ENCODE results near the gene TBC1D5. TPM values are rescaled to one million over a fixed set of nuclear protein-coding genes. Genes with fewer than 3 reads are reported as not detected.

Gene TBC1D5
- total RNA-seq, 1 experiment from 2014 or later: 30.4 TPM

- intact Hi-C loops (cut with micrococcal nuclease; ENCODE audit: unreplicated experiment) (no loop called here), in situ Hi-C loops (cut with HindIII; ENCODE audit: low pct_unique_long_range_greater_than_20kb, low sequenced_read_pairs) (no loop called here)
- H3K4me1 ChIP-seq (ENCODE audit: control insufficient read depth, insufficient read depth, low read length): no peaks in the 10 kb centered on the region
- H3K27me3 ChIP-seq (ENCODE audit: control insufficient read depth, insufficient read depth, low read length): no peaks in the 10 kb centered on the region
- POLR2A ChIA-PET: no interaction called here
- ATAC-seq: no peak
- H3K27ac ChIP-seq (ENCODE audit: low read length): no peak overlapping the region
- H3K36me3 ChIP-seq (ENCODE audit: control insufficient read depth, insufficient read depth, low read length): no peaks in the 10 kb centered on the region
- no peaks in the 10 kb centered on the region for H3K9me3 ChIP-seq (ENCODE audit: control insufficient read depth, insufficient read depth, low read depth, low read length)
- no TSS peak for BruUV-seq (replicated peaks)
- no peak overlapping the region for H3K4me3 ChIP-seq (ENCODE audit: low read depth in 2 of 2, low read length in 2 of 2)
- no peak for DNase-seq (ENCODE audit: low read depth, low spot score)
- CTCF ChIA-PET: no interaction called here
- TF ChIP-seq CTCF (IDR thresholded peaks at IDR 0.05) (no peak), POLR2AphosphoS5 (IDR thresholded peaks at IDR 0.05; ENCODE audit: low read depth, low read length) (no peak), SIN3A (IDR thresholded peaks at IDR 0.05; ENCODE audit: borderline replicate concordance, insufficient read depth, low read depth, low read length) (no peak), TCF7L2 (IDR thresholded peaks at IDR 0.05; ENCODE audit: low read depth, low read length) (no peak), REST (IDR thresholded peaks at IDR 0.05; ENCODE audit: insufficient read depth in 1 of 2, low read depth in 2 of 2, low read length in 1 of 2) (no peak)
Measured at GRCh38 chr3:17142516-17142915, 599.9 kb downstream of the TBC1D5 start.

- in situ Hi-C loops (cut with HindIII; ENCODE audit: low pct_unique_long_range_greater_than_20kb, low sequenced_read_pairs) (no loop called here), intact Hi-C loops (cut with micrococcal nuclease; ENCODE audit: unreplicated experiment) (no loop called here)
- no peak overlapping the region for H3K4me3 ChIP-seq (ENCODE audit: low read depth in 2 of 2, low read length in 2 of 2)
- no peaks in the 10 kb centered on the region for H3K4me1 ChIP-seq (ENCODE audit: control insufficient read depth, insufficient read depth, low read length)
- no peak overlapping the region for H3K27ac ChIP-seq (ENCODE audit: low read length)
- no peak for ATAC-seq
- TF ChIP-seq REST (IDR thresholded peaks at IDR 0.05; ENCODE audit: insufficient read depth in 1 of 2, low read depth in 2 of 2, low read length in 1 of 2) (no peak), CTCF (IDR thresholded peaks at IDR 0.05) (no peak), POLR2AphosphoS5 (IDR thresholded peaks at IDR 0.05; ENCODE audit: low read depth, low read length) (no peak), SIN3A (IDR thresholded peaks at IDR 0.05; ENCODE audit: borderline replicate concordance, insufficient read depth, low read depth, low read length) (no peak), TCF7L2 (IDR thresholded peaks at IDR 0.05; ENCODE audit: low read depth, low read length) (no peak)
- no peaks in the 10 kb centered on the region for H3K27me3 ChIP-seq (ENCODE audit: control insufficient read depth, insufficient read depth, low read length)
- BruUV-seq (replicated peaks): no TSS peak
- ChIA-PET POLR2A (no interaction called here), CTCF (no interaction called here)
- no peaks in the 10 kb centered on the region for H3K9me3 ChIP-seq (ENCODE audit: control insufficient read depth, insufficient read depth, low read depth, low read length)
- no peaks in the 10 kb centered on the region for H3K36me3 ChIP-seq (ENCODE audit: control insufficient read depth, insufficient read depth, low read length)
- no peak for DNase-seq (ENCODE audit: low read depth, low spot score)
Measured at GRCh38 chr3:17141699-17142098, 600.7 kb downstream of the TBC1D5 start.

Data from Panc1 (cell line).